Epithelial cell of esophagus (primary cell): ENCODE results near the gene CD79A.

Experiments used
- DNase-seq: peaks from one replicate; pipeline ENCODE4 v3.0.0; 2010; ENCODE audit warnings: low read depth
- H3K4me3 ChIP-seq: 2 replicates; pipeline ENCODE4 v1.5.1; 2011; ENCODE audit warnings: mild to moderate bottlenecking, low read length, control low read depth
- CTCF ChIP-seq: IDR thresholded peaks from 2 replicates; pipeline ENCODE4 v1.5.1; 2011; ENCODE audit warnings: low read depth, mild to moderate bottlenecking, low read length, control low read depth, inconsistent platforms; ENCODE audit not compliant: insufficient read depth; ENCODE audit errors: missing control alignments

Gene CD79A

GRCh38 chr19:41893899-41894298 is 16.8 kb downstream of the CD79A start:
- H3K4me3 ChIP-seq, result no peak overlapping the region
- DNase-seq, result no peak
- TF ChIP-seq CTCF, result no peak

GRCh38 chr19:41894350-41894749 is 17.3 kb downstream of the CD79A start:
- no peak overlapping the region for H3K4me3 ChIP-seq
- DNase-seq, result no peak
- no peak for TF ChIP-seq CTCF

- peak; percentile 23 for TF ChIP-seq CTCF
- no peak overlapping the region for H3K4me3 ChIP-seq
- DNase-seq, result no peak
Measured at GRCh38 chr19:41895745-41896580, 18.9 kb downstream of the CD79A start.

- H3K4me3 ChIP-seq, result no peak overlapping the region
- no peak for TF ChIP-seq CTCF
- no peak for DNase-seq
Measured at GRCh38 chr19:41896581-41896942, 19.5 kb downstream of the CD79A start.

GRCh38 chr19:41897181-41897580 is 20.1 kb downstream of the CD79A start:
- no peak for DNase-seq
- no peak overlapping the region for H3K4me3 ChIP-seq
- TF ChIP-seq CTCF, result no peak

GRCh38 chr19:41897820-41898219 is 20.7 kb downstream of the CD79A start:
- DNase-seq, result no peak

More at GRCh38 chr19:41897820-41898219, 20.7 kb downstream of the CD79A start:
- no peak overlapping the region for H3K4me3 ChIP-seq
- TF ChIP-seq CTCF, result no peak
